ENCODE results near the gene PARVA. TPM values are rescaled to one million over a fixed set of nuclear protein-coding genes. Genes with fewer than 3 reads are reported as not detected.

The PARVA gene
- total RNA-seq, 1 experiment from 2014 or later: 10.4 TPM

DNA sequence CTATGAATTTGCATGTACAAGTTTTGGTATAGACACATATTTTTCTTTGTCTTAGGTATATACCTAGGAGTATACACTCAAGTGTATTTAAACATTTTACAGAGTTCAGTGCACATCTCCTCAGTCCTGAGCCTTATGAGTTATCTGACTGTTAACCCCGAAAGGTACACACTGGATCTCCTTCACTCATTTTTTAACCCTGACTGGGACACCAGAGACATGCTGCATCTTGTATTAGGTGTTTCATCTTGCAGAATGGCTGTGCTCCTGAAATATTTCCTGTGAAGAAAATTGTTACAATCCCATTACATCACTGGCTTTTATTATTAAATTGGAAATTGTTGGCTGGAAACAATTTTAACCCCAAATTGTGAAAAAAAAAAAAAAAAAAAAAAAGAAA lies 15.3 kb downstream of the PARVA start (continued):
- TF ChIP-seq, protein P1, sequence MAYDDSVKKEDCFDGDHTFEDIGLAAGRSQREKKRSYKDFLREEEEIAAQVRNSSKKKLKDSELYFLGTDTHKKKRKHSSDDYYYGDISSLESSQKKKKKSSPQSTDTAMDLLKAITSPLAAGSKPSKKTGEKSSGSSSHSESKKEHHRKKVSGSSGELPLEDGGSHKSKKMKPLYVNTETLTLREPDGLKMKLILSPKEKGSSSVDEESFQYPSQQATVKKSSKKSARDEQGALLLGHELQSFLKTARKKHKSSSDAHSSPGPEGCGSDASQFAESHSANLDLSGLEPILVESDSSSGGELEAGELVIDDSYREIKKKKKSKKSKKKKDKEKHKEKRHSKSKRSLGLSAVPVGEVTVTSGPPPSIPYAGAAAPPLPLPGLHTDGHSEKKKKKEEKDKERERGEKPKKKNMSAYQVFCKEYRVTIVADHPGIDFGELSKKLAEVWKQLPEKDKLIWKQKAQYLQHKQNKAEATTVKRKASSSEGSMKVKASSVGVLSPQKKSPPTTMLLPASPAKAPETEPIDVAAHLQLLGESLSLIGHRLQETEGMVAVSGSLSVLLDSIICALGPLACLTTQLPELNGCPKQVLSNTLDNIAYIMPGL (CRISPR knock-in tag; IDR thresholded peaks at IDR 0.05): no peak
- TF ChIP-seq, protein P2, sequence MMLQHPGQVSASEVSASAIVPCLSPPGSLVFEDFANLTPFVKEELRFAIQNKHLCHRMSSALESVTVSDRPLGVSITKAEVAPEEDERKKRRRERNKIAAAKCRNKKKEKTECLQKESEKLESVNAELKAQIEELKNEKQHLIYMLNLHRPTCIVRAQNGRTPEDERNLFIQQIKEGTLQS (CRISPR knock-in tag; conservative IDR thresholded peaks at IDR 0.05): no peak
- TF ChIP-seq ZNF263 (CRISPR knock-in tag; IDR thresholded peaks at IDR 0.05; ENCODE audit: low read depth): no peak
- TF ChIP-seq, protein P3, sequence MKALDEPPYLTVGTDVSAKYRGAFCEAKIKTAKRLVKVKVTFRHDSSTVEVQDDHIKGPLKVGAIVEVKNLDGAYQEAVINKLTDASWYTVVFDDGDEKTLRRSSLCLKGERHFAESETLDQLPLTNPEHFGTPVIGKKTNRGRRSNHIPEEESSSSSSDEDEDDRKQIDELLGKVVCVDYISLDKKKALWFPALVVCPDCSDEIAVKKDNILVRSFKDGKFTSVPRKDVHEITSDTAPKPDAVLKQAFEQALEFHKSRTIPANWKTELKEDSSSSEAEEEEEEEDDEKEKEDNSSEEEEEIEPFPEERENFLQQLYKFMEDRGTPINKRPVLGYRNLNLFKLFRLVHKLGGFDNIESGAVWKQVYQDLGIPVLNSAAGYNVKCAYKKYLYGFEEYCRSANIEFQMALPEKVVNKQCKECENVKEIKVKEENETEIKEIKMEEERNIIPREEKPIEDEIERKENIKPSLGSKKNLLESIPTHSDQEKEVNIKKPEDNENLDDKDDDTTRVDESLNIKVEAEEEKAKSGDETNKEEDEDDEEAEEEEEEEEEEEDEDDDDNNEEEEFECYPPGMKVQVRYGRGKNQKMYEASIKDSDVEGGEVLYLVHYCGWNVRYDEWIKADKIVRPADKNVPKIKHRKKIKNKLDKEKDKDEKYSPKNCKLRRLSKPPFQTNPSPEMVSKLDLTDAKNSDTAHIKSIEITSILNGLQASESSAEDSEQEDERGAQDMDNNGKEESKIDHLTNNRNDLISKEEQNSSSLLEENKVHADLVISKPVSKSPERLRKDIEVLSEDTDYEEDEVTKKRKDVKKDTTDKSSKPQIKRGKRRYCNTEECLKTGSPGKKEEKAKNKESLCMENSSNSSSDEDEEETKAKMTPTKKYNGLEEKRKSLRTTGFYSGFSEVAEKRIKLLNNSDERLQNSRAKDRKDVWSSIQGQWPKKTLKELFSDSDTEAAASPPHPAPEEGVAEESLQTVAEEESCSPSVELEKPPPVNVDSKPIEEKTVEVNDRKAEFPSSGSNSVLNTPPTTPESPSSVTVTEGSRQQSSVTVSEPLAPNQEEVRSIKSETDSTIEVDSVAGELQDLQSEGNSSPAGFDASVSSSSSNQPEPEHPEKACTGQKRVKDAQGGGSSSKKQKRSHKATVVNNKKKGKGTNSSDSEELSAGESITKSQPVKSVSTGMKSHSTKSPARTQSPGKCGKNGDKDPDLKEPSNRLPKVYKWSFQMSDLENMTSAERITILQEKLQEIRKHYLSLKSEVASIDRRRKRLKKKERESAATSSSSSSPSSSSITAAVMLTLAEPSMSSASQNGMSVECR (CRISPR knock-in tag; IDR thresholded peaks at IDR 0.05; ENCODE audit: borderline replicate concordance): no peak
- no peak for TF ChIP-seq ZNF671 (CRISPR knock-in tag; IDR thresholded peaks at IDR 0.05)

DNA sequence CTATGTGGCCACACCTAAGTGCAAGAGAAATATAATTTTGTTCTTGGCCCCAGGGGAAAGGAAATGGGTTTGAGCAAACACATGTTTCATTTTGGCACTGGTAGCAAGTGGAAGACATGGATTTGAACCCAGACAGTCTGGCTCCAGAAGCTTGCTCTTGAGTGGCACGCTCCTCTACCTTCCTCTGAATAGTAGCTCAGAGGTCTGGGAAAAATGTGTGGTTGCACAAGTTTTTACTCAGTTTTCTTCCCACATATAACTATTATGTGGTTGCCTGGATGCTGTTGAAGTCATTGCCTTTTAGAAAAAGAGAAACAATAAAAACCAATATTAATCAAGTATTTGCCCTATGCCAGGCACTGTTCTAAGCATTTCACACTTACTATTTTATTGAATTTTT lies 16.3 kb downstream of the PARVA start:
- POLR2A ChIA-PET: no interaction called here
- Mint-ChIP-seq H3K4me3 (no peak overlapping the region), H3K9me3 (peaks cover 44% of the 10 kb centered on the region), H3K4me1 (no peaks in the 10 kb centered on the region), H3K27ac (no peak overlapping the region), H3K36me3 (peaks cover 38% of the 10 kb centered on the region), H3K27me3 (ENCODE audit: low read depth) (no peaks in the 10 kb centered on the region; the same call in 1 of the 2 replicates)
- DNase-seq (ENCODE audit: low spot score) (no peak), ATAC-seq (no peak)
- TF ChIP-seq, protein P4, sequence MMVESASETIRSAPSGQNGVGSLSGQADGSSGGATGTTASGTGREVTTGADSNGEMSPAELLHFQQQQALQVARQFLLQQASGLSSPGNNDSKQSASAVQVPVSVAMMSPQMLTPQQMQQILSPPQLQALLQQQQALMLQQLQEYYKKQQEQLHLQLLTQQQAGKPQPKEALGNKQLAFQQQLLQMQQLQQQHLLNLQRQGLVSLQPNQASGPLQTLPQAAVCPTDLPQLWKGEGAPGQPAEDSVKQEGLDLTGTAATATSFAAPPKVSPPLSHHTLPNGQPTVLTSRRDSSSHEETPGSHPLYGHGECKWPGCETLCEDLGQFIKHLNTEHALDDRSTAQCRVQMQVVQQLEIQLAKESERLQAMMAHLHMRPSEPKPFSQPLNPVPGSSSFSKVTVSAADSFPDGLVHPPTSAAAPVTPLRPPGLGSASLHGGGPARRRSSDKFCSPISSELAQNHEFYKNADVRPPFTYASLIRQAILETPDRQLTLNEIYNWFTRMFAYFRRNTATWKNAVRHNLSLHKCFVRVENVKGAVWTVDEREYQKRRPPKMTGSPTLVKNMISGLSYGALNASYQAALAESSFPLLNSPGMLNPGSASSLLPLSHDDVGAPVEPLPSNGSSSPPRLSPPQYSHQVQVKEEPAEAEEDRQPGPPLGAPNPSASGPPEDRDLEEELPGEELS (CRISPR knock-in tag; IDR thresholded peaks at IDR 0.05): no peak
- TF ChIP-seq ZNF138 (CRISPR knock-in tag; conservative IDR thresholded peaks at IDR 0.05) (no peak), ZNF232 (CRISPR knock-in tag; IDR thresholded peaks at IDR 0.05) (no peak), ZNF263 (CRISPR knock-in tag; IDR thresholded peaks at IDR 0.05; ENCODE audit: low read depth) (no peak), CREB1 (CRISPR knock-in tag; IDR thresholded peaks at IDR 0.05) (no peak), ZBTB21 (CRISPR knock-in tag; IDR thresholded peaks at IDR 0.05; ENCODE audit: borderline replicate concordance) (no peak), GRHL2 (CRISPR knock-in tag; IDR thresholded peaks at IDR 0.05; ENCODE audit: insufficient replicate concordance, severe bottlenecking) (no peak), ZNF396 (CRISPR knock-in tag; IDR thresholded peaks at IDR 0.05; ENCODE audit: borderline replicate concordance) (no peak)
- TF ChIP-seq, protein P5, sequence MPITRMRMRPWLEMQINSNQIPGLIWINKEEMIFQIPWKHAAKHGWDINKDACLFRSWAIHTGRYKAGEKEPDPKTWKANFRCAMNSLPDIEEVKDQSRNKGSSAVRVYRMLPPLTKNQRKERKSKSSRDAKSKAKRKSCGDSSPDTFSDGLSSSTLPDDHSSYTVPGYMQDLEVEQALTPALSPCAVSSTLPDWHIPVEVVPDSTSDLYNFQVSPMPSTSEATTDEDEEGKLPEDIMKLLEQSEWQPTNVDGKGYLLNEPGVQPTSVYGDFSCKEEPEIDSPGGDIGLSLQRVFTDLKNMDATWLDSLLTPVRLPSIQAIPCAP (CRISPR knock-in tag; IDR thresholded peaks at IDR 0.05): no peak
- TF ChIP-seq, protein P6, sequence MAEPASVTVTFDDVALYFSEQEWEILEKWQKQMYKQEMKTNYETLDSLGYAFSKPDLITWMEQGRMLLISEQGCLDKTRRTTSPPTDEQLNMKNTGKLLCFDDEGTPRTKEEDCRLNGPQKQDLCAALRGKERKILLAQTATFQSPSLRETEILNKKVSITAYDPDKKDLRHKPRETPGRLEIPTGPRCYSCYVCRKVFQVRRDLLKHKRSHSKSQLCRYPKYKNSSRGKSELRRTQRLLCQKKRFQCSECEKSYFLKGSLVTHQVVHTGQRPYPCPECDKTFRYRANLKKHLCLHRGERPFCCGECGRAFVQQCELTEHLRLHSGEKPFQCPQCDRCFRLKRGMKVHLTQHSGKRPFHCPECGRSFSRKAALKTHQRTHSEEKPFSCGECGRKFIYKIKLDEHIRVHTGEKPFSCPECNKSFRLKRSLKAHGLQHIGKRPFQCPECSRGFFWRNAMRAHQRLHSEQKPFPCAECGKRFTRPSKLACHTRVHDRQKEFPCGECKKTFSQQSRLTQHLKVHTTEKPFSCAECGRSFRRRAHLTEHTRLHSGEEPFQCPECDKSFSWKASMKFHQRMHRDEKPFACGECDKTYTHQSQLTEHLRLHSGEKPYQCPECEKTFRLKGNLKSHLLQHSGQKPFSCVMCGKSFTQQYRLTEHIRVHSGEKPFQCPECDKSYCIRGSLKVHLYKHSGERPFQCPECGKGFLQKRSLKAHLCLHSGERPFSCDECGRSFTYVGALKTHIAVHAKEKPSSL (CRISPR knock-in tag; conservative IDR thresholded peaks at IDR 0.05): no peak
- TF ChIP-seq, protein P7, sequence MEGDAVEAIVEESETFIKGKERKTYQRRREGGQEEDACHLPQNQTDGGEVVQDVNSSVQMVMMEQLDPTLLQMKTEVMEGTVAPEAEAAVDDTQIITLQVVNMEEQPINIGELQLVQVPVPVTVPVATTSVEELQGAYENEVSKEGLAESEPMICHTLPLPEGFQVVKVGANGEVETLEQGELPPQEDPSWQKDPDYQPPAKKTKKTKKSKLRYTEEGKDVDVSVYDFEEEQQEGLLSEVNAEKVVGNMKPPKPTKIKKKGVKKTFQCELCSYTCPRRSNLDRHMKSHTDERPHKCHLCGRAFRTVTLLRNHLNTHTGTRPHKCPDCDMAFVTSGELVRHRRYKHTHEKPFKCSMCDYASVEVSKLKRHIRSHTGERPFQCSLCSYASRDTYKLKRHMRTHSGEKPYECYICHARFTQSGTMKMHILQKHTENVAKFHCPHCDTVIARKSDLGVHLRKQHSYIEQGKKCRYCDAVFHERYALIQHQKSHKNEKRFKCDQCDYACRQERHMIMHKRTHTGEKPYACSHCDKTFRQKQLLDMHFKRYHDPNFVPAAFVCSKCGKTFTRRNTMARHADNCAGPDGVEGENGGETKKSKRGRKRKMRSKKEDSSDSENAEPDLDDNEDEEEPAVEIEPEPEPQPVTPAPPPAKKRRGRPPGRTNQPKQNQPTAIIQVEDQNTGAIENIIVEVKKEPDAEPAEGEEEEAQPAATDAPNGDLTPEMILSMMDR (IDR thresholded peaks at IDR 0.05): no peak
- TF ChIP-seq, protein P8, sequence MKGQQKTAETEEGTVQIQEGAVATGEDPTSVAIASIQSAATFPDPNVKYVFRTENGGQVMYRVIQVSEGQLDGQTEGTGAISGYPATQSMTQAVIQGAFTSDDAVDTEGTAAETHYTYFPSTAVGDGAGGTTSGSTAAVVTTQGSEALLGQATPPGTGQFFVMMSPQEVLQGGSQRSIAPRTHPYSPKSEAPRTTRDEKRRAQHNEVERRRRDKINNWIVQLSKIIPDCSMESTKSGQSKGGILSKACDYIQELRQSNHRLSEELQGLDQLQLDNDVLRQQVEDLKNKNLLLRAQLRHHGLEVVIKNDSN (CRISPR knock-in tag; IDR thresholded peaks at IDR 0.05): no peak
- CTCF ChIA-PET: interaction anchor here (1.1 to 1.4 kb wide), 2 partner anchors 18 to 62 kb away, joined by 3 to 4 read pairs; no protein-coding TSS in a partner anchor

Data from WTC11 (cell line).